ENCODE data around the gene SLC44A4. TPM values are rescaled to one million over a fixed set of nuclear protein-coding genes. Genes with fewer than 3 reads are reported as not detected.
A peak's percentile ranks its signal among the peaks of the same experiment; 100 is the strongest.

The SLC44A4 gene
- polyA plus RNA-seq, 2 of the 4 experiments (the other 2 are of a cell fraction): 0.27 TPM; not detected in 1

GRCh38 chr6:31889331-31889972, 10.7 kb upstream of the SLC44A4 start (continued):
- no peak for TF ChIP-seq E2F6 (IDR thresholded peaks at IDR 0.05; ENCODE audit: borderline replicate concordance, low read depth)

- TF ChIP-seq MYC (IDR thresholded peaks at IDR 0.05; ENCODE audit: borderline replicate concordance, low read length) (no peak), SMC3 (IDR thresholded peaks at IDR 0.05) (peak; percentile 55; the same call in 2 of the 3 replicates), CTCF (IDR thresholded peaks at IDR 0.05) (peak; percentile 61), RAD21 (conservative IDR thresholded peaks at IDR 0.05 in 1 of 2, IDR thresholded peaks at IDR 0.05 in 1 of 2) (peak; percentile 36 to 39; a peak in 2 of 5 replicates)
- no peak overlapping the region for H3K4me2 ChIP-seq
- WGBS (ENCODE audit: missing lambda C conversion rate): 74% methylated on average over 26 of the region's 43 CpGs
- no peaks in the 10 kb centered on the region for H3K4me1 ChIP-seq
- no peak for DNase-seq (ENCODE audit: low read depth in 1 of 2, low spot score in 1 of 2)
- CTCF ChIA-PET: interaction anchor here (0.6 to 3.5 kb wide), 11 partner anchors 10 to 189 kb away, joined by 3 to 25 read pairs (median 3); partner anchors contain the start of genes LSM2 and SLC44A4
- H3K4me3 ChIP-seq: no peak overlapping the region
- H3K27ac ChIP-seq: no peak overlapping the region
- no peaks in the 10 kb centered on the region for H3K9me3 ChIP-seq
- POLR2A ChIA-PET: interaction anchor here (0.6 kb wide), 1 partner anchor 237 kb away, joined by 3 read pairs; no protein-coding TSS in a partner anchor
- peak in 1 of 2 experiments; percentile 74; a peak in 3 of 6 replicates for ATAC-seq
- FAIRE-seq: no peak
These were observed 9.8 kb upstream of the SLC44A4 start for GRCh38 chr6:31888276-31889258.

- ChIA-PET CTCF (interaction anchor here (0.8 to 3.5 kb wide), 7 partner anchors 9 to 135 kb away, joined by 3 to 25 read pairs (median 3); partner anchors contain the start of gene SLC44A4), POLR2A (no interaction called here)
- no peak overlapping the region for H3K27ac ChIP-seq
- no peaks in the 10 kb centered on the region for H3K9me3 ChIP-seq
- no peak; a peak in 1 of 6 replicates for ATAC-seq
- TF ChIP-seq RCOR1 (IDR thresholded peaks at IDR 0.05; ENCODE audit: low read depth, low read length): no peak
- no peak for TF ChIP-seq MAFK (IDR thresholded peaks at IDR 0.05; ENCODE audit: partially characterized antibody)
- no peak for TF ChIP-seq SREBF2 (IDR thresholded peaks at IDR 0.05)
- no peak for TF ChIP-seq EHF (CRISPR knock-in tag; IDR thresholded peaks at IDR 0.05)
- no peak for TF ChIP-seq CEBPB (IDR thresholded peaks at IDR 0.05)
- no peak for TF ChIP-seq CHD4 (IDR thresholded peaks at IDR 0.05; ENCODE audit: borderline replicate concordance)
- no peak for TF ChIP-seq HEYL (CRISPR knock-in tag; IDR thresholded peaks at IDR 0.05)
- no peak for TF ChIP-seq PHF8 (IDR thresholded peaks at IDR 0.05; ENCODE audit: borderline replicate concordance, low read depth)
- no peak for TF ChIP-seq ESRRA (IDR thresholded peaks at IDR 0.05; ENCODE audit: borderline replicate concordance, low read length)
- TF ChIP-seq SMC3 (IDR thresholded peaks at IDR 0.05): no peak
- no peak for TF ChIP-seq NFE2L2 (conservative IDR thresholded peaks at IDR 0.05; ENCODE audit: low read length)
- no peak for TF ChIP-seq RAD21 (conservative IDR thresholded peaks at IDR 0.05 in 1 of 2, IDR thresholded peaks at IDR 0.05 in 1 of 2)
- TF ChIP-seq RARB (CRISPR knock-in tag; IDR thresholded peaks at IDR 0.05): no peak
- no peak for TF ChIP-seq USF2 (IDR thresholded peaks at IDR 0.05)
- no peak for TF ChIP-seq BCL3 (IDR thresholded peaks at IDR 0.05)
- no peak for TF ChIP-seq HOXA7 (CRISPR knock-in tag; IDR thresholded peaks at IDR 0.05)
- no peak for TF ChIP-seq CBX8 (IDR thresholded peaks at IDR 0.05)
- TF ChIP-seq HMGXB4 (CRISPR knock-in tag; IDR thresholded peaks at IDR 0.05; ENCODE audit: borderline replicate concordance): no peak
- TF ChIP-seq EP300 (IDR thresholded peaks at IDR 0.05): no peak
- no peak for FAIRE-seq
- no peak for DNase-seq (ENCODE audit: low read depth in 1 of 2, low spot score in 1 of 2)
- H3K4me1 ChIP-seq: no peaks in the 10 kb centered on the region
- H3K4me2 ChIP-seq: no peak overlapping the region
- no peak overlapping the region for H3K4me3 ChIP-seq
- 50% methylated on average over 2 of the region's 19 CpGs for WGBS (ENCODE audit: missing lambda C conversion rate)
These were observed 8.6 kb upstream of the SLC44A4 start for GRCh38 chr6:31887173-31888007.
